GM21737 (cell line): ENCODE data around the gene ZNF469.

Experiments
- ATAC-seq: cut with Tn5 transposase; IDR thresholded peaks from one replicate; pipeline ENCODE4 v1.9.1; 2021; ENCODE audit warnings: mild to moderate bottlenecking, moderate library complexity; ENCODE audit not compliant: unreplicated experiment

The ZNF469 gene

GRCh38 chr16:88389191-88389590 is 6.4 kb downstream of the ZNF469 start:
- no peak for ATAC-seq

GRCh38 chr16:88389621-88390160 is 6.9 kb downstream of the ZNF469 start:
- no peak for ATAC-seq

GRCh38 chr16:88390265-88390664 is 7.5 kb downstream of the ZNF469 start:
- no peak for ATAC-seq

GRCh38 chr16:88390735-88391134 is 8.0 kb downstream of the ZNF469 start:
- ATAC-seq = no peak

- ATAC-seq = no peak
These were observed 8.5 kb downstream of the ZNF469 start for GRCh38 chr16:88391144-88391850.

- no peak for ATAC-seq
These were observed 9.4 kb downstream of the ZNF469 start for GRCh38 chr16:88392111-88392510.

GRCh38 chr16:88392616-88393015 is 9.9 kb downstream of the ZNF469 start:
- no peak for ATAC-seq

GRCh38 chr16:88393034-88393433 is 10.3 kb downstream of the ZNF469 start:
- no peak for ATAC-seq

- ATAC-seq = no peak
These were observed 10.8 kb downstream of the ZNF469 start for GRCh38 chr16:88393571-88393970.

- no peak for ATAC-seq
These were observed 11.7 kb downstream of the ZNF469 start for GRCh38 chr16:88394426-88394825.

- ATAC-seq = no peak
These were observed 13.2 kb downstream of the ZNF469 start for GRCh38 chr16:88395669-88396584.

GRCh38 chr16:88398170-88398873 is 15.6 kb downstream of the ZNF469 start:
- no peak for ATAC-seq

- no peak for ATAC-seq
These were observed 16.1 kb downstream of the ZNF469 start for GRCh38 chr16:88398874-88399178.

- ATAC-seq = no peak
These were observed 17.4 kb downstream of the ZNF469 start for GRCh38 chr16:88400186-88400585.

- no peak for ATAC-seq
These were observed 19.0 kb downstream of the ZNF469 start for GRCh38 chr16:88401604-88402246.

GRCh38 chr16:88402551-88403240 is 19.9 kb downstream of the ZNF469 start:
- no peak for ATAC-seq

- ATAC-seq = no peak
These were observed 21.2 kb downstream of the ZNF469 start for GRCh38 chr16:88403794-88404581.

- no peak for ATAC-seq
These were observed 22.0 kb downstream of the ZNF469 start for GRCh38 chr16:88404769-88405168.

GRCh38 chr16:88405216-88406060 is 22.7 kb downstream of the ZNF469 start:
- no peak for ATAC-seq
